Right ventricle myocardium inferior (tissue), 1 donor: ENCODE data around the gene TMEM132C. TPM values are rescaled to one million over a fixed set of nuclear protein-coding genes. Genes with fewer than 3 reads are reported as not detected.

ENCODE experiments used
- ATAC-seq: fragments of 200-7000 bp; cut with Tn5 transposase; one replicate; pipeline ENCODE4 v1.9.1; 2020; ENCODE audit warnings: mild to moderate bottlenecking, moderate library complexity
- DNase-seq: peaks from one replicate; pipeline ENCODE4 v3.0.0; 2021; ENCODE audit errors: missing footprints
- intact Hi-C: fragments of 100-400 bp; cut with DNase I; formaldehyde crosslinking; loops from one replicate; pipeline ENCODE4 v1.11.0; 2022
- total RNA-seq: library from RNA; stranded (reverse); fragmentation: NEBNext Ultra II Directional; extraction: Animal tissue kit (Norgen Biotek cat#: 25700); gene quantifications from one replicate; pipeline ENCODE4 v1.2.1, GENCODE V29; 2021
- donor health status: DM: no; HTN: yes; CAD: no; lungs with severe emphysema.

The TMEM132C gene
- total RNA-seq, 1 donor from 2014 or later, result 2.6 TPM

DNA sequence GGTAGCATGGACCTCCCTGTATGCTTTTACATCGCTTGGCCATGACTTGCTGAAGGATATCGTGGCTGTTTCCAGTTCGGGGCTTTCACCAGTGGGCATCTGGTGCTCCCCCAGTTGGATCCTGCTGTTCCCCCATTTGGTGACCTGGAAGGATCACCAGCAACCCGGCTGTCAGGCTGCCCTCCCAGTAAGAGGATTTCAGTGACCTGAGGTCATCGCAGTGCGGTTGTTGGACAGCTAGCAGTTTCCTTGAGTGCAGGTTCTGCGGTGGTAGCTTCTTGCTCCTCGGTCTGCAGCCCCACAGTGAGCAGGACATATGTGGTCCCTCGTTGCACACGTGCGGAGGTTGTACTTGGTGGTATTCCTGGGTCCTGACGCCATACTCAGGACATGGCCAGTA is 58.7 kb downstream of the TMEM132C start:
- ATAC-seq (no peak), DNase-seq (no peak)
- intact Hi-C loops, result no loop called here

DNA sequence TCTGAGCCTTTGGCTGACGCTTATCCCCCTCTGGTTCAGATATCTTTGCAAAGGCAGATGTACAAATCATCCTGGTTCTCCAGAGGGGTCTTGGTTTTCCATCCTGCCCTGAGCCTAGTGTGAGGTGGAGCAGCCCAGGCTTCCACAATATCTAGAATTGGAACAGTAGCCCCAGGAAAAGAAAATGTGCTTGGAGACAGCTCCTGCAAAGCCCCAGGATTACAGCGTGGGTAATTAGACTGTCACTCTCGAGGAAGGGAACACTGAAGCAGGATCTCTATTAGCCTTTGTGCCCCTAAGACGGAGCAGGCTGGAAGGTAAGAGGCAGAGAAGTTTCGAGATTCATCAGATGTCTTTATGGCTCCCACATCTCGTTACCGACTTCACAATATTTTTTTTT is 59.4 kb downstream of the TMEM132C start:
- peak; percentile 28 for ATAC-seq
- no peak for DNase-seq
- intact Hi-C loops, result no loop called here

- intact Hi-C loops, result no loop called here
- DNase-seq (no peak), ATAC-seq (no peak)
These were observed 62.0 kb downstream of the TMEM132C start for GRCh38 chr12:128328961-128329360.

- no peak for DNase-seq
- no peak for ATAC-seq
- intact Hi-C loops, result no loop called here
These were observed 69.5 kb downstream of the TMEM132C start for GRCh38 chr12:128336204-128337070.

- no peak for DNase-seq
- intact Hi-C loops, result no loop called here
- no peak for ATAC-seq
These were observed 70.0 kb downstream of the TMEM132C start for GRCh38 chr12:128337071-128337345.

DNA sequence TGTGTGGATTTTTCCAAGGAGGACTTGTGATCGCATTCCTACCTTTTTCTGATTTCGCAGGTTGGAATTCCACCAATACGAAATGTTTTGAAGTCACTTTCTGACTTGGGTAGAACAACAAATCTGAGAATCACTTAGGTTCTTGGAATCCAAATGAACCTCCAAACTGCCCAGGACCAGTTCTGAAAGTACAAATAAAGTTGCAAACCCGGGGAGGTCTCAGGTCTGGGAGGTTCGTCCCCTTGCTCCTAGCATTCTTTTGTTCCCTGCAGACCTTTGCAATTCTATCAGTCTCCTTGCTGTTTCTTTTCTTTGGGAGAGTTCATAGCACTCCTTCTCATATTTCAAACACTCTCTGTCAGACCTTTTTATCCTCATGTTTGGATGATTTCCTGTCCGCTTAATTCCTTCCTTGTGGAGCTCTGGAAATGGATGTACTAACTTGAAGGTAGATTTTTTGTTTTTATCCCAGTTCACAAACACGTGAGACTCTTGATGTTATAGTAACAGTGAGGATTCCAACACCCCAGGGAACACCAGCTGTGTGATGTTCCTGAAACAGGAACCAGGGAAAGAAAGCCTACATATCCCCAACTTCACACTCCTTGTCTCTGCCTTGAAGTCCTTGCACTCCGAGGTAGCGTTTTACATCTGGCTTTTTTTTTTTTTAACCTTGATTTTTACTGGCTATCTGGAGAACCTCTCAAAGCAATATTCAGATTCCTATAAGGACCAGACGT is 70.6 kb downstream of the TMEM132C start:
- intact Hi-C loops, result no loop called here
- ATAC-seq, result no peak

GRCh38 chr12:128338386-128339125 is 71.6 kb downstream of the TMEM132C start:
- DNase-seq (no peak), ATAC-seq (no peak)
- intact Hi-C loops, result no loop called here

More for the DNA sequence above, 70.6 kb downstream of the TMEM132C start:
- no peak for DNase-seq

GRCh38 chr12:128339126-128339520 is 72.2 kb downstream of the TMEM132C start:
- peak; percentile 73 for ATAC-seq
- intact Hi-C loops, result no loop called here
- DNase-seq, result no peak

GRCh38 chr12:128339631-128340030 is 72.7 kb downstream of the TMEM132C start:
- peak; percentile 40 for ATAC-seq
- no peak for DNase-seq
- intact Hi-C loops, result no loop called here

DNA sequence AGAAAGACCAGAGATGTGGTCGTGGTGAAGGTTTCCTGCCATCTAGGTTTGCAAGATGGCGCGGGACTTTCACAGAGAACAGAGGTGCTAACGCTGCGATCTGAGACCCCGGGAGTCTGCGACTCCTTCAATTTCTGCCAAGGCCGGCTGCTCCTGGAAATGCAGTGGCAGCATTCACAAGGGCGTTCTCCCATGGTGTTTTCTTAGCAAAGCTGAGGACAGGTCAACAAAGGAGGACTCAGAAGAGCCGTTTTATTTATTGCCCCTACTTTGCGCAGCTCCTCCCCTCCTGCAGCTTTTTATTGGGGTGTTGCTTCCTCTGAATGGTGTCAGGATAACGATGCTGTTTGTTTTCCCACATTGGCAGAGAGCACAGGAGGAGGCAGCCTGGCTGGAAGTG is 86.3 kb downstream of the TMEM132C start:
- ATAC-seq (no peak), DNase-seq (no peak)
- intact Hi-C loops, result no loop called here

DNA sequence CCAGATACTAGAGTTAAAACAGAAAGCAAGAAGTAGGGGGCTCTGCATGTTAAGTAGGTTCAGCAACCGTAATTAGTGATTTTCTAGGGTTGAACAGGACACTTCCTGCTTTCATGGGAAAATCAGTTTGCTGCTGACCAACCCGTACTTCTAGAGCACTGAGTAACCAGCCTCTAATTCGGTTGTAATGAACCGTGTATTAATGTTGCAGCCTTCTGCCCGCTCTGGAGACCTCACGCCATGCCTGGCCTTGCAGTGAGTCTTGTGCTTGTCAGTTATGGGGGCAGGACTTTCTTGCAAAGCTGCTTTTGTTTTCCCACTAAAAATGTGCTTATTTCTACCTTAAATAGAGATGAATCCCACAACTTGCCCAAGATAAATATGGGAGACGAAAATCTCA is 89.6 kb downstream of the TMEM132C start:
- ATAC-seq, result no peak
- intact Hi-C loops, result no loop called here
- no peak for DNase-seq

- no peak for DNase-seq
- ATAC-seq, result no peak
- intact Hi-C loops, result no loop called here
These were observed 94.5 kb downstream of the TMEM132C start for GRCh38 chr12:128361400-128361995.

DNA sequence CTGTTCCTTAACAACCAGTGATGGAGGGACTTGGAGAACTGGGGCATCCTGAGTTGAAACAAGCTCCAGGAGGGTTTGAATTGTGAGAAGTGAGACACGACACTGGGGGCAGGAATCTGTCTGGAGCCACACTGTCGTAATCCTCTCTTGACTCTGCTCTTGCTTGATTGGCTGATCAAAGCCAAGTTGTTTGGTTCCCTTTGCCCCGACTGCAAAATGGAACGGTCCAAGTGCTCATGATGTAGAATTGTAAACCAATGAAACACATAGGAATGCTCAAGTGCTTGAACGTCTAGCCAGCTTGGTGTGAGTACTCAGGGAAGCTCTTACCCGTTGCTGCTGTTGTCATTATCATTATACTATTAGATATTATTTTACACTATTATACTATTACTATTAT is 98.1 kb downstream of the TMEM132C start:
- intact Hi-C loops, result no loop called here
- ATAC-seq (no peak), DNase-seq (no peak)

DNA sequence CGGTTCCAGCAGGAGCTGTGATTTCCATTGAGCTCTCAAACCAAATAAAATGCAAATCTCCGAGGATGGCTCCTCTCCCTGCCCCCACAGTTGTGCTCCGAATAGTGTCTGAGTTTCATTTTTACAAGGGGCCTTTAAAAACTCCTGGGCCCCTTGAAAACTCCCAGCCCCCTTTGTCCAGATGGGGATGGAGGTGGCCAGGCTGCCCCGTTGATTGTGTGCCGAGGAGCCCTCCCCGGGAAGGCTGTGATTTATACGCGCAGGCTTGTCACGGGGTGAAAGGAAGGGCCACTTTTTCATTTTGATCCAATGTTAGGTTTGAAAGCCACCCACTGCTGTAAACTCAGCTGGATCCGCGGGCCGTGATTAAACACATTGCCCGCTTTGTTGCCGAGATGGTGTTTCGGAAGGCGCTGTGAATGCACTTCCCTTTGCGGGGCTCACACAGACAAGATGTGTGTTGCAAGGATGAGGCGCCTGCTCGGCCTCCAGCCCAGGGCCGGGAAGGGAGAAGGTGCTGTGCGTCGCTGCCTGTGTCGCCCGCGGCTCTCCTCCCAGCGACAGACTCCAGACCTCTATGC is 98.8 kb downstream of the TMEM132C start:
- DNase-seq (no peak), ATAC-seq (peak; percentile 66)
- intact Hi-C loops, result no loop called here

DNA sequence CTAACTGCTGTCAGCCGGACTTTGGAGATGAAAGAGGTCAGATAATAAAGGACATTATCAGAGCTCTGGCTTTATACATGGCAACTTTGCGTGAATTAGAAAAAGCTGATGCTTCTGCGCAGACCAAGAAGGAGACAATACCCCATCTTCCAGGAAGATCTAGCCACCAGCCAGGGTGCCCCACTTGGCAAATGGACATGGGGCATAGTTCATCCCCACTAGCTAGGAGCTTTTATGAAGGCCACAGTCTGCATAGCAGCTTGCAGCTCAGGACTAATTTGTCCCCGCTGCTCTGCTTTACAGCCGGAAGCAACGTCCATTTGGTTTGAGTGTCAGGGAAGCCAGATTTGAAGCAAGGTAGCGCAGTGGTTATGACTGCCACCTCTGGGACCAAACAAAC is 101.0 kb downstream of the TMEM132C start:
- ATAC-seq (no peak), DNase-seq (no peak)
- intact Hi-C loops, result no loop called here

DNA sequence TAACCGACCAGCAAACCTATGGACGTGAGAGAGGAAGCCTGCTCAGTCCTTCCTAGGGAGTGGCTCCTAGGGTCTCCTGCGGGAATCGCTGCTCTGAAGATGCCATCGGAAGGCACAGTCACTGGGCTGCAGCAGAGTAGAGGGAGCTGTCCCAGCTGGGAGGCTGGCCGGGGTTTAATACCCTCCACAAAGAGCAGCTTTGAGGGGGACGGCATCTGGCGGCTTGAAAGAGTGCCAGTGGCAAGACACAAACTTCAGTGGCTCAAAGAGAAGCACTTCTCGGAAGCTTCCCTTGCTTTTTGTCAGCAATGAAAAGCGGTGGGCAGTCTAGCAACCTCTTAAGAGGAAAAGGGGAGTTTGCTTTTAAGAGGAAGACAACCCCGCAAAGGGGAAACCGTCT is 114.6 kb downstream of the TMEM132C start:
- ATAC-seq, result no peak
- intact Hi-C loops, result no loop called here

GRCh38 chr12:128381946-128382345 is 115.0 kb downstream of the TMEM132C start:
- intact Hi-C loops, result no loop called here
- ATAC-seq, result no peak
- DNase-seq, result no peak

More for the DNA sequence above, 114.6 kb downstream of the TMEM132C start:
- no peak for DNase-seq

DNA sequence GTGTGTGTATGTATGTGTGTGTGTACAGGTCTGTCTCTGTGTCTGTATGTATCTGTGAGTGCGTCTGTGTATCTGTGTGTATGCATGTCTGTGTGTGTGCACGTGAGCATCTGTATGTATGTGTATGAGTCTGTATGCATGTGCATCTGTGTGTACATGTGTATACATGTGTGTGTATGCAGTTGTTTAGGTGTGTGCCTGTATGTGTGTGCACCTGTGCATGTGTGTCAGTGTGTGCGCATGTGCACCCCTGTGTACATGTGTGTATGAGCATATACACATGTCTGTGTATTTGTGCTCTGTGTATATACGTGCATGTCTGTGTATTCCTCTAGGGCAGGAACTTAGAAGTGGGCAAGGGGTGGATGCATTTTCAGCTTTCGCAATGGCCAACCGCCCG is 116.0 kb downstream of the TMEM132C start:
- ATAC-seq (no peak), DNase-seq (no peak)
- intact Hi-C loops, result no loop called here

- no peak for DNase-seq
- intact Hi-C loops, result no loop called here
- no peak for ATAC-seq
These were observed 116.5 kb downstream of the TMEM132C start for GRCh38 chr12:128383357-128383937.
